GM18858 (cell line): ENCODE results near the gene NUP62CL.

Source experiments
- ATAC-seq: cut with Tn5 transposase; IDR thresholded peaks from one replicate; pipeline ENCODE4 v1.9.1; 2021; ENCODE audit not compliant: unreplicated experiment

NUP62CL gene

GRCh38 chrX:107153005-107153404 lies 53.2 kb downstream of the NUP62CL start:
- no peak for ATAC-seq

GRCh38 chrX:107146670-107147069 lies 59.6 kb downstream of the NUP62CL start:
- no peak for ATAC-seq

GRCh38 chrX:107135965-107136307 lies 70.3 kb downstream of the NUP62CL start:
- ATAC-seq = no peak

- no peak for ATAC-seq
These were observed 70.9 kb downstream of the NUP62CL start for GRCh38 chrX:107135049-107135964.

- ATAC-seq = no peak
These were observed 82.5 kb downstream of the NUP62CL start for GRCh38 chrX:107123750-107124149.

GRCh38 chrX:107119283-107119682 lies 87.0 kb downstream of the NUP62CL start:
- no peak for ATAC-seq

GRCh38 chrX:107118322-107119147 lies 87.7 kb downstream of the NUP62CL start, which contains the start of gene RBM41:
TSS of gene RBM41 (minus strand) at chrX:107118822. CDS start at chrX:107118773, 49 bp downstream.
- peak; percentile 100 for ATAC-seq

GRCh38 chrX:107117993-107118321 lies 88.3 kb downstream of the NUP62CL start:
- no peak for ATAC-seq

- ATAC-seq = no peak
These were observed 98.8 kb downstream of the NUP62CL start for GRCh38 chrX:107107459-107107858.

- ATAC-seq = no peak
These were observed 103.3 kb downstream of the NUP62CL start for GRCh38 chrX:107102980-107103379.

GRCh38 chrX:107076158-107076557 lies 130.1 kb downstream of the NUP62CL start:
- ATAC-seq = no peak
